Measurements from ENCODE around the gene IGFBP5. TPM values are rescaled to one million over a fixed set of nuclear protein-coding genes. Genes with fewer than 3 reads are reported as not detected.

IGFBP5 gene
- total RNA-seq, 1 donor from 2014 or later: 138 TPM

GRCh38 chr2:216626168-216626874, 69.0 kb downstream of the IGFBP5 start:
- TF ChIP-seq CTCF (IDR thresholded peaks at IDR 0.05; ENCODE audit: borderline replicate concordance): no peak
- Histone ChIP-seq H3K4me3 (no peak overlapping the region), H3K9me3 (replicated peaks) (no peaks in the 10 kb centered on the region), H3K36me3 (no peaks in the 10 kb centered on the region), H3K27me3 (ENCODE audit: low read depth) (no peaks in the 10 kb centered on the region), H3K4me1 (no peaks in the 10 kb centered on the region), H3K27ac (replicated peaks) (no peak overlapping the region)
- no peak for DNase-seq
- intact Hi-C loops (cut with micrococcal nuclease): no loop called here

GRCh38 chr2:216624251-216624650, 71.1 kb downstream of the IGFBP5 start:
- Histone ChIP-seq H3K4me3 (no peak overlapping the region), H3K4me1 (peaks cover 7% of the 10 kb centered on the region), H3K27me3 (ENCODE audit: low read depth) (no peaks in the 10 kb centered on the region), H3K36me3 (no peaks in the 10 kb centered on the region), H3K9me3 (replicated peaks) (no peaks in the 10 kb centered on the region), H3K27ac (replicated peaks) (no peak overlapping the region)
- TF ChIP-seq CTCF (IDR thresholded peaks at IDR 0.05; ENCODE audit: borderline replicate concordance): no peak
- no peak for DNase-seq
- intact Hi-C loops (cut with micrococcal nuclease): no loop called here

GRCh38 chr2:216622526-216622925, 72.8 kb downstream of the IGFBP5 start:
- no peak for TF ChIP-seq CTCF (IDR thresholded peaks at IDR 0.05; ENCODE audit: borderline replicate concordance)
- Histone ChIP-seq H3K27ac (replicated peaks) (no peak overlapping the region), H3K36me3 (no peaks in the 10 kb centered on the region), H3K4me1 (peaks cover 7% of the 10 kb centered on the region), H3K9me3 (replicated peaks) (no peaks in the 10 kb centered on the region), H3K4me3 (no peak overlapping the region), H3K27me3 (ENCODE audit: low read depth) (no peaks in the 10 kb centered on the region)
- intact Hi-C loops (cut with micrococcal nuclease): no loop called here
- DNase-seq: no peak

Other genes starting within 250 kb of the IGFBP5 start
- 1,816 TPM for gene RPL37A, start 196.7 kb downstream of the IGFBP5 start, total RNA-seq
- 136 TPM for gene IGFBP2, start 62.1 kb downstream of the IGFBP5 start, total RNA-seq
- not detected for gene TNP1, start 164.5 kb upstream of the IGFBP5 start, total RNA-seq